H1 (cell line): Measurements from ENCODE around the gene ARHGEF25. TPM values are rescaled to one million over a fixed set of nuclear protein-coding genes. Genes with fewer than 3 reads are reported as not detected.

ENCODE experiments used
- CEBPB ChIP-seq: IDR thresholded peaks from 2 replicates; pipeline ENCODE4 v1.6.1; 2012; ENCODE audit warnings: low read depth, low read length
- CHD2 ChIP-seq: IDR thresholded peaks from 2 replicates; pipeline ENCODE4 v1.6.1; 2012; ENCODE audit warnings: low read length, improper control_type of control experiment
- HDAC2 ChIP-seq, 2 experiments: fragments of 300-600 bp in 1 of 2; sonication (generic) in 1 of 2; IDR thresholded peaks; 2 replicates each; pipeline ENCODE4 v1.6.1; 2011 to 2012; ENCODE audit warnings: low read depth in 2 of 2, low read length in 2 of 2, mild to moderate bottlenecking in 2 of 2, moderate library complexity in 2 of 2, borderline replicate concordance in 1 of 2, inconsistent platforms in 1 of 2
- POU5F1 ChIP-seq: IDR thresholded peaks from 2 replicates; pipeline ENCODE4 v1.6.1; 2011; ENCODE audit warnings: low read depth, mild to moderate bottlenecking, low read length, moderate library complexity
- RBBP5 ChIP-seq: IDR thresholded peaks from 2 replicates; pipeline ENCODE4 v1.7.1; 2012; ENCODE audit warnings: low read depth, mild to moderate bottlenecking, inconsistent platforms, low read length, moderate library complexity, borderline replicate concordance
- RNF2 ChIP-seq: fragments of 200-900, 300-1000 bp; sonication (generic); IDR thresholded peaks from 2 replicates; pipeline ENCODE4 v1.7.1; 2016; ENCODE audit warnings: borderline replicate concordance, low read depth, mild to moderate bottlenecking, antibody characterized with exemption, low read length; ENCODE audit not compliant: poor library complexity, severe bottlenecking; ENCODE audit errors: missing control alignments
- polyA plus RNA-seq, 7 experiments: library from polyadenylated mRNA; depleted of rRNA in 3 of 7; stranded (reverse) in 5 of 7; unstranded in 2 of 7; fragments of >200 nt in 5 of 7; fragments of 200-250 nt in 2 of 7; gene quantifications; 1 replicate in 5 of 7; 2 replicates in 1 of 7; 4 replicates in 1 of 7; pipeline versions ENCODE4 v1.2.1 to v1.2.3, GENCODE V29; 2011 to 2013; ENCODE audit warnings: missing spikeins in 2 of 7, mixed read lengths in 2 of 7
- total RNA-seq: library from RNA; stranded (reverse); fragmentation: NEBNext Ultra II Directional; extraction: Animal tissue kit (Norgen Biotek cat#: 25700); gene quantifications from 2 replicates; pipeline ENCODE4 v1.2.1, GENCODE V29; 2021

The ARHGEF25 gene
- total and polyA plus RNA-seq, 2 of the 8 experiments (the other 6 are each of a cell fraction or from before 2014, with no cell fraction given): 5.9 to 8.8 TPM

DNA sequence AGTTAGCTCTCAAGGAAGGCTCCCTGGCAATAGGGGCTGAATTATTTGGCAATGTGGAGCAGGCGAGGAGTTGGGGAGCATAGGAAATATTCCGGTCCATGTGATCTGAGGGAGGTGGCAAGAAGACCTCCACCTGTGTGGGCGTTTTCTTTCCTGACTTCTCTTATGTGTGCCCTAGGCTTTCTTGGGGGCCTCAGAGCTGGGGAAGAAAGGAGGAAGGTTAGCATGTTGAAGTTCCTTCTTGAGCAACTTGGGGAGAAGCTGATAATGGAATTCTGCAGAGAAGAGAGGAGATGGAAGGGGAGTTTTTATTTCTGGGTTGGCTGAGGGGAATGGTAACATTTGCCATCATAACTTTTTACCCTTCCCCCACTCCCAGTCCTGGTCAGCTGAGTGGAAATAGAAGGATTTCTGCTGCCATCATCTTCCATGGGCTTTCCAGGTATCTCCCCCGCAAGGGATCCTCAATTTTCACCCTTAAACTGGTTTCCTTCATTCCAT is 5.4 kb upstream of the ARHGEF25 start (continued):
- TF ChIP-seq CHD2 (no peak), POU5F1 (no peak), HDAC2 (IDR thresholded peaks at IDR 0.05; ENCODE audit: borderline replicate concordance in 1 of 2, low read depth in 2 of 2, low read length in 2 of 2) (no peak), CEBPB (no peak), RNF2 (no peak), RBBP5 (no peak)
